ENCODE results near the gene GFRA4.

DNA sequence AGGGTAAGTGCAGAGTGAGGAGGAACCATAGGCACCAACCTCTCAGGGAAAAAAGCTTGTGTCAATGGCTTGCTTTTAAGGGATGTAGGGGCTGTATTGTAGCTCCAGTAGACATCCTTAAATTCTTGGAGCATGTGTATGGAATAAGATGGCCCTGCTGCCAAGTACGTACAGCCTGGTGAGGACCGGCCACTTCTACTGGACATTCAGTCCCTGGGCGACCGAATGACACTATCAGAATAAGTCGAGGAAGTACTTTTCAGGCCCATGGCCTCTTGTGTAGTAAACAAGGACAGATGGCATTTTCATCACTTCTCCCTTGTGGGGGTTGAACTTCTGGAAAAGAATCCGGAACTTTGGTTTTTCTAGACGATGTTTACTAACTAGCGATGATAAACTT lies 32.8 kb downstream of the GFRA4 start:
- TF ChIP-seq POLR2A (IDR thresholded peaks at IDR 0.05) (no peak), POLR2AphosphoS5 (IDR thresholded peaks at IDR 0.05; ENCODE audit: insufficient read depth in 1 of 2, low read depth in 1 of 2) (no peak)
- TF ChIP-seq, protein P1, sequence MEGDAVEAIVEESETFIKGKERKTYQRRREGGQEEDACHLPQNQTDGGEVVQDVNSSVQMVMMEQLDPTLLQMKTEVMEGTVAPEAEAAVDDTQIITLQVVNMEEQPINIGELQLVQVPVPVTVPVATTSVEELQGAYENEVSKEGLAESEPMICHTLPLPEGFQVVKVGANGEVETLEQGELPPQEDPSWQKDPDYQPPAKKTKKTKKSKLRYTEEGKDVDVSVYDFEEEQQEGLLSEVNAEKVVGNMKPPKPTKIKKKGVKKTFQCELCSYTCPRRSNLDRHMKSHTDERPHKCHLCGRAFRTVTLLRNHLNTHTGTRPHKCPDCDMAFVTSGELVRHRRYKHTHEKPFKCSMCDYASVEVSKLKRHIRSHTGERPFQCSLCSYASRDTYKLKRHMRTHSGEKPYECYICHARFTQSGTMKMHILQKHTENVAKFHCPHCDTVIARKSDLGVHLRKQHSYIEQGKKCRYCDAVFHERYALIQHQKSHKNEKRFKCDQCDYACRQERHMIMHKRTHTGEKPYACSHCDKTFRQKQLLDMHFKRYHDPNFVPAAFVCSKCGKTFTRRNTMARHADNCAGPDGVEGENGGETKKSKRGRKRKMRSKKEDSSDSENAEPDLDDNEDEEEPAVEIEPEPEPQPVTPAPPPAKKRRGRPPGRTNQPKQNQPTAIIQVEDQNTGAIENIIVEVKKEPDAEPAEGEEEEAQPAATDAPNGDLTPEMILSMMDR (IDR thresholded peaks at IDR 0.05) = no peak

All from vagina (tissue), 2 donors.